Ectodermal cell (in vitro differentiated cells): ENCODE results near the gene TERT.

Experiments used
- H3K27ac ChIP-seq: 2 replicates; pipeline ENCODE4 v1.7.0; 2013; ENCODE audit warnings: mild to moderate bottlenecking, low read depth, low read length; ENCODE audit not compliant: insufficient read depth, poor library complexity, severe bottlenecking
- H3K27me3 ChIP-seq: 2 replicates; pipeline ENCODE4 v1.7.0; 2013; ENCODE audit warnings: mild to moderate bottlenecking, low read length; ENCODE audit not compliant: insufficient read depth, control insufficient read depth, poor library complexity, severe bottlenecking
- H3K36me3 ChIP-seq: one replicate; pipeline ENCODE4 v1.7.0; 2013; ENCODE audit warnings: low read length; ENCODE audit not compliant: control insufficient read depth, insufficient read depth
- H3K4me1 ChIP-seq: one replicate; pipeline ENCODE4 v1.7.0; 2013; ENCODE audit warnings: low read length; ENCODE audit not compliant: control insufficient read depth, insufficient read depth
- H3K4me3 ChIP-seq: 2 replicates; pipeline ENCODE4 v1.7.0; 2013; ENCODE audit warnings: low read depth, low read length, control low read depth; ENCODE audit not compliant: insufficient read depth
- H3K9me3 ChIP-seq: 2 replicates; pipeline ENCODE4 v1.7.0; 2013; ENCODE audit warnings: mild to moderate bottlenecking, low read length, moderate library complexity; ENCODE audit not compliant: control insufficient read depth
- WGBS, 2 experiments: methylation state at CpG; one replicate each; pipeline ENCODE4 v1.1.7; 2013; ENCODE audit warnings: missing lambda C conversion rate in 2 of 2; 5-methylcytosine and 5-hydroxymethylcytosine counted together

TERT gene

GRCh38 chr5:1227667-1228066 is 67.2 kb downstream of the TERT start:
- no peaks in the 10 kb centered on the region for H3K27me3 ChIP-seq
- H3K4me3 ChIP-seq, result no peak overlapping the region
- no peak overlapping the region for H3K27ac ChIP-seq
- H3K9me3 ChIP-seq, result no peaks in the 10 kb centered on the region
- H3K36me3 ChIP-seq, result no peaks in the 10 kb centered on the region
- H3K4me1 ChIP-seq, result no peaks in the 10 kb centered on the region
- 89 to 90% methylated on average over 14 of the region's 14 CpGs for WGBS, 2 experiments

GRCh38 chr5:1226839-1227581 is 67.9 kb downstream of the TERT start:
- 88 to 90% methylated on average over 49 to 50 of the region's 50 CpGs for WGBS, 2 experiments

DNA sequence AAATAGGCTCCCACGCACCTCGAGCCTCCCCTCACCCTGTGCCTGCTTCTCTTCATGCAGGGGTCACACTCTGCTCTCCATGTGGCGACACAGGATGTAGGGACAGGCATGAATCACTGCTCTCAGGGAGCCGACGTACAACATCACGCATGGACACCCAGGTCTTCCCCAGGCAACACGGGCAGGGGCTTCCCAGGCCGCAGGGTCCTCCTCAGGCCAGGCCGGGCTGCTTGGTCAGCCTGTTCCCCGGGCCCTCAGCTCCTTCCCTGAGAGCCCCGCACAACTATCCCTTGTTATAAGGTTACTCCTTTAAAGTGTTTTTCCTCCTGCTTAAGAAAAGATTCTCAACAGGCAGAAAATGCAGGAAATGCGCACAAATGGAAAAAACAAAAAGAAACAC is 68.6 kb downstream of the TERT start:
- Histone ChIP-seq H3K4me1 (no peaks in the 10 kb centered on the region), H3K36me3 (no peaks in the 10 kb centered on the region), H3K4me3 (no peak overlapping the region), H3K27ac (no peak overlapping the region), H3K27me3 (no peaks in the 10 kb centered on the region), H3K9me3 (no peaks in the 10 kb centered on the region)
- WGBS, 2 experiments, result 89% methylated on average over 12 of the region's 12 CpGs

More at GRCh38 chr5:1226839-1227581, 67.9 kb downstream of the TERT start:
- Histone ChIP-seq H3K36me3 (no peaks in the 10 kb centered on the region), H3K4me1 (no peaks in the 10 kb centered on the region), H3K27ac (no peak overlapping the region), H3K9me3 (no peaks in the 10 kb centered on the region), H3K27me3 (no peaks in the 10 kb centered on the region), H3K4me3 (no peak overlapping the region)

- H3K9me3 ChIP-seq, result no peaks in the 10 kb centered on the region
- no peaks in the 10 kb centered on the region for H3K36me3 ChIP-seq
- no peak within 1 kb of the TSS for H3K27ac ChIP-seq
- no peaks in the 10 kb centered on the region for H3K27me3 ChIP-seq
- WGBS, 2 experiments, result 84 to 86% methylated on average over 11 of the region's 11 CpGs
- no peaks in the 10 kb centered on the region for H3K4me1 ChIP-seq
- no peak within 1 kb of the TSS for H3K4me3 ChIP-seq
These were observed 69.8 kb downstream of the TERT start, which contains the start of gene SLC6A18 for GRCh38 chr5:1225081-1225480. TSS of gene SLC6A18 (plus strand) at chr5:1225381. CDS start at chr5:1225478, 97 bp downstream.

DNA sequence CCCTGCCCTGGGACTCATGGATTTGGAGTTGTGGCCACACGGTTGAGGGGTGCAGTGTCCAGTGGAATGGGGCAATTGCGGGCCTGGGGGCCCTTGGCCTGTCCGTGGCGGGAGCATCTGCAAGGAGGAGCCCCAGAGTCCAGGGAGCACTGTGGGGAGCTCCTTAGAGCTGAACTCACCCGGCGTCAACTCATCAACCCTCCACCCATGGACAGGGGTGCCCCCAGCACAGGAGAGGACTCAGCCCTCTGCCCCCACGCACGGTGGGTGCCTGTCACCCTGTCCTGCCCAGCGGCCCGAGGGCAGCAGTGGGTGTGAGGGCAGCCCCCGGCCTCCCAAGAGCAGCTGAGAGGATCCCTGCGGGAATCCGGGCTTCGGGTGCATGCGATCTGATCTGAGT is 70.2 kb downstream of the TERT start:
- H3K27me3 ChIP-seq, result no peaks in the 10 kb centered on the region
- H3K4me3 ChIP-seq, result no peak overlapping the region
- no peaks in the 10 kb centered on the region for H3K9me3 ChIP-seq
- 93 to 94% methylated on average over 15 of the region's 15 CpGs for WGBS, 2 experiments
- H3K4me1 ChIP-seq, result no peaks in the 10 kb centered on the region
- H3K27ac ChIP-seq, result no peak overlapping the region
- H3K36me3 ChIP-seq, result no peaks in the 10 kb centered on the region

DNA sequence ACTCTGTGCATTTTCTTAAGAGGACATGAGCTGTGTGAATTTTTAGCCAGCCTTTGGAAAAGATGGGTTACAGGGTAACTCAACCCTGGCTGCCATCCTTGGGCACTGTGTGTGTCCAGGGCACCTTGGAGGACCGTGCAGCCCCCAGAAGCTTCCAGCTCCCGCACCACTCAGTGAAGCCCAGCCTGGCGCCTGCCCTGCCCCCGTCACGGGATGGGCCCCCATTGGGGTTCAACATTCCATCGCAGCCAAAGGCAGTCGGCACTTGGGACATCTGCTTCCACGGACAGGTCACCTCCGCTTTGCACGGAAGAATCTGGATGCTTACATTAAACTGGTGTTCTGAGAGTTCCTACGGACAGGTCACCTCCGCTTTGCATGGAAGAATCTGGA is 71.6 kb downstream of the TERT start:
- no peaks in the 10 kb centered on the region for H3K4me1 ChIP-seq
- H3K36me3 ChIP-seq, result no peaks in the 10 kb centered on the region
- 93 to 94% methylated on average over 12 of the region's 12 CpGs for WGBS, 2 experiments
- H3K27ac ChIP-seq, result no peak overlapping the region
- no peaks in the 10 kb centered on the region for H3K27me3 ChIP-seq
- no peak overlapping the region for H3K4me3 ChIP-seq
- no peaks in the 10 kb centered on the region for H3K9me3 ChIP-seq

DNA sequence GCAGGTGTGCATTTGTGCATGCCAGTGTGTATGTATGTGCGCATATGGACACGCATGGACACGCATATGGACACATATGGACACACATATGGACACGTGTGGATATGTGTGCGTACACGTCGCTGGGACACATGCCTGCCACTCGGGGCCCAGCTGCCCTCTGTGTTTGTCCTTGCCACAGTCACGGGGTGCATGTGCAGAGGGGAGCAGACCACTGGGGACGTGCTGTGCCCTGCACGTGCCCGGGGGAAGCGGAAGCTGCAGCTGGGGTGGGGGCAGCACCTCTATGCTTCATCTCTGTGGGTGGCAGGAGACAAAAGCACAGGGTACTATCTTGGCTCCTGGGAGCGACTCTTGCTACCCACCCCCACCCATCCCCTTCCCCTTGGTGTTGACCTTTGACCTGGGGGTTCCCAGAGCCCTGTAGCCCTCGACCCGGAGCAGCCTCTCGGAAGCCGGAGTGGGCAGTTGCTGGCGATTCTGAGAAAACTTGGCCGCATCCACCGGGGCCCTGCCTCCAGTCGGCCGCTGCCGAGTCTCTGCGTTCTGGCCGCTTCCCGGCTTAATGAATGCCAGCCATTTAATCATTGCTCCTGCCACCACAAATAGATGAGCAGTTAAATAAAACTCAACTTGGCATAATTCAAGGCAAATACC is 72.1 kb downstream of the TERT start:
- no peaks in the 10 kb centered on the region for H3K9me3 ChIP-seq
- WGBS, 2 experiments, result 89 to 93% methylated on average over 27 of the region's 27 CpGs
- H3K4me1 ChIP-seq, result no peaks in the 10 kb centered on the region
- no peak overlapping the region for H3K4me3 ChIP-seq
- no peaks in the 10 kb centered on the region for H3K36me3 ChIP-seq
- H3K27ac ChIP-seq, result no peak overlapping the region
- H3K27me3 ChIP-seq, result no peaks in the 10 kb centered on the region

GRCh38 chr5:1222147-1222546 is 72.7 kb downstream of the TERT start:
- Histone ChIP-seq H3K27me3 (no peaks in the 10 kb centered on the region), H3K4me1 (no peaks in the 10 kb centered on the region), H3K9me3 (no peaks in the 10 kb centered on the region), H3K4me3 (no peak overlapping the region), H3K36me3 (no peaks in the 10 kb centered on the region), H3K27ac (no peak overlapping the region)
- 87 to 88% methylated on average over 9 of the region's 9 CpGs for WGBS, 2 experiments

DNA sequence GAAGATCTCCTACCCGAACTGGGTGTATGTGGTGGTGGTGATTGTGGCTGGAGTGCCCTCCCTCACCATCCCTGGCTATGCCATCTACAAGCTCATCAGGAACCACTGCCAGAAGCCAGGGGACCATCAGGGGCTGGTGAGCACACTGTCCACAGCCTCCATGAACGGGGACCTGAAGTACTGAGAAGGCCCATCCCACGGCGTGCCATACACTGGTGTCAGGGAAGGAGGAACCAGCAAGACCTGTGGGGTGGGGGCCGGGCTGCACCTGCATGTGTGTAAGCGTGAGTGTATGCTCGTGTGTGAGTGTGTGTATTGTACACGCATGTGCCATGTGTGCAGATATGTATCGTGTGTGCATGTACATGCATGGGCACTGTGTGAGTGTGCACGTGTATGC is 73.1 kb downstream of the TERT start:
- Histone ChIP-seq H3K9me3 (no peaks in the 10 kb centered on the region), H3K4me1 (no peaks in the 10 kb centered on the region), H3K4me3 (no peak overlapping the region), H3K27me3 (no peaks in the 10 kb centered on the region), H3K36me3 (no peaks in the 10 kb centered on the region), H3K27ac (no peak overlapping the region)
- WGBS, 2 experiments, result 95% methylated on average over 10 of the region's 10 CpGs

- Histone ChIP-seq H3K27me3 (no peaks in the 10 kb centered on the region), H3K9me3 (no peaks in the 10 kb centered on the region), H3K27ac (no peak overlapping the region), H3K36me3 (no peaks in the 10 kb centered on the region), H3K4me1 (no peaks in the 10 kb centered on the region), H3K4me3 (no peak overlapping the region)
- 94 to 95% methylated on average over 19 of the region's 19 CpGs for WGBS, 2 experiments
These were observed 74.0 kb downstream of the TERT start for GRCh38 chr5:1220831-1221230.
